ENCODE results near the gene MAP1LC3B2.

The MAP1LC3B2 gene

GRCh38 chr12:116598311-116599284 lies 39.4 kb downstream of the MAP1LC3B2 start:
- H3K4me1 ChIP-seq (ENCODE audit: insufficient read depth, low read length), result peaks cover 20% of the 10 kb centered on the region
- no peaks in the 10 kb centered on the region for H3K36me3 ChIP-seq (ENCODE audit: insufficient read depth, low read length)
- no peak overlapping the region for H3K27ac ChIP-seq (ENCODE audit: low read depth, low read length)
- no peaks in the 10 kb centered on the region for H3K27me3 ChIP-seq (ENCODE audit: insufficient read depth, low read length)
- H3K9me3 ChIP-seq (ENCODE audit: insufficient read depth, low read depth, low read length), result no peaks in the 10 kb centered on the region
- H3K4me3 ChIP-seq (ENCODE audit: low read length), result no peak overlapping the region
- WGBS, result 85% methylated on average over 22 of the region's 22 CpGs
- H3K9ac ChIP-seq (ENCODE audit: low read depth, low read length), result peak overlapping the region; percentile 61; the same call in 1 of the 2 replicates

GRCh38 chr12:116599285-116600136 lies 40.3 kb downstream of the MAP1LC3B2 start:
- H3K27ac ChIP-seq (ENCODE audit: low read depth, low read length), result no peak overlapping the region
- H3K4me1 ChIP-seq (ENCODE audit: insufficient read depth, low read length), result peaks cover 24% of the 10 kb centered on the region
- H3K4me3 ChIP-seq (ENCODE audit: low read length), result peak overlapping the region; percentile 43
- WGBS, result 39% methylated on average over 20 of the region's 30 CpGs
- H3K9me3 ChIP-seq (ENCODE audit: insufficient read depth, low read depth, low read length), result no peaks in the 10 kb centered on the region
- H3K9ac ChIP-seq (ENCODE audit: low read depth, low read length), result peak overlapping the region; percentile 61
- no peaks in the 10 kb centered on the region for H3K27me3 ChIP-seq (ENCODE audit: insufficient read depth, low read length)
- H3K36me3 ChIP-seq (ENCODE audit: insufficient read depth, low read length), result no peaks in the 10 kb centered on the region

- 93% methylated on average over 4 of the region's 5 CpGs for WGBS
- Histone ChIP-seq H3K9me3 (ENCODE audit: insufficient read depth, low read depth, low read length) (no peaks in the 10 kb centered on the region), H3K36me3 (ENCODE audit: insufficient read depth, low read length) (no peaks in the 10 kb centered on the region), H3K27ac (ENCODE audit: low read depth, low read length) (no peak overlapping the region), H3K27me3 (ENCODE audit: insufficient read depth, low read length) (no peaks in the 10 kb centered on the region), H3K4me3 (ENCODE audit: low read length) (no peak overlapping the region), H3K4me1 (ENCODE audit: insufficient read depth, low read length) (peaks cover 34% of the 10 kb centered on the region), H3K9ac (ENCODE audit: low read depth, low read length) (no peak overlapping the region)
Observed at GRCh38 chr12:116600959-116601918, 42.1 kb downstream of the MAP1LC3B2 start.

GRCh38 chr12:116601933-116602810 lies 43.0 kb downstream of the MAP1LC3B2 start:
- H3K4me1 ChIP-seq (ENCODE audit: insufficient read depth, low read length), result peaks cover 34% of the 10 kb centered on the region
- no peak overlapping the region for H3K4me3 ChIP-seq (ENCODE audit: low read length)
- 88% methylated on average over 7 of the region's 7 CpGs for WGBS
- H3K9me3 ChIP-seq (ENCODE audit: insufficient read depth, low read depth, low read length), result no peaks in the 10 kb centered on the region
- H3K27me3 ChIP-seq (ENCODE audit: insufficient read depth, low read length), result no peaks in the 10 kb centered on the region
- no peak overlapping the region for H3K9ac ChIP-seq (ENCODE audit: low read depth, low read length)
- H3K27ac ChIP-seq (ENCODE audit: low read depth, low read length), result no peak overlapping the region
- no peaks in the 10 kb centered on the region for H3K36me3 ChIP-seq (ENCODE audit: insufficient read depth, low read length)

- WGBS, result 80% methylated on average over 15 of the region's 15 CpGs
- Histone ChIP-seq H3K36me3 (ENCODE audit: insufficient read depth, low read length) (no peaks in the 10 kb centered on the region), H3K27ac (ENCODE audit: low read depth, low read length) (no peak overlapping the region), H3K27me3 (ENCODE audit: insufficient read depth, low read length) (no peaks in the 10 kb centered on the region), H3K4me1 (ENCODE audit: insufficient read depth, low read length) (peaks cover 26% of the 10 kb centered on the region), H3K9ac (ENCODE audit: low read depth, low read length) (no peak overlapping the region), H3K9me3 (ENCODE audit: insufficient read depth, low read depth, low read length) (no peaks in the 10 kb centered on the region), H3K4me3 (ENCODE audit: low read length) (no peak overlapping the region)
Observed at GRCh38 chr12:116603546-116604177, 44.5 kb downstream of the MAP1LC3B2 start.

GRCh38 chr12:116604178-116604895 lies 45.2 kb downstream of the MAP1LC3B2 start:
- WGBS, result 81% methylated on average over 10 of the region's 13 CpGs
- Histone ChIP-seq H3K36me3 (ENCODE audit: insufficient read depth, low read length) (no peaks in the 10 kb centered on the region), H3K27me3 (ENCODE audit: insufficient read depth, low read length) (no peaks in the 10 kb centered on the region), H3K4me3 (ENCODE audit: low read length) (no peak overlapping the region), H3K9ac (ENCODE audit: low read depth, low read length) (no peak overlapping the region), H3K27ac (ENCODE audit: low read depth, low read length) (no peak overlapping the region), H3K4me1 (ENCODE audit: insufficient read depth, low read length) (peaks cover 19% of the 10 kb centered on the region), H3K9me3 (ENCODE audit: insufficient read depth, low read depth, low read length) (no peaks in the 10 kb centered on the region)

GRCh38 chr12:116604951-116605641 lies 45.9 kb downstream of the MAP1LC3B2 start:
- Histone ChIP-seq H3K4me3 (ENCODE audit: low read length) (no peak overlapping the region), H3K9me3 (ENCODE audit: insufficient read depth, low read depth, low read length) (no peaks in the 10 kb centered on the region)
- 86% methylated on average over 22 of the region's 22 CpGs for WGBS

GRCh38 chr12:116606397-116606796 lies 47.2 kb downstream of the MAP1LC3B2 start:
- 93% methylated on average over 4 of the region's 4 CpGs for WGBS

More at GRCh38 chr12:116604951-116605641, 45.9 kb downstream of the MAP1LC3B2 start:
- Histone ChIP-seq H3K27ac (ENCODE audit: low read depth, low read length) (no peak overlapping the region), H3K27me3 (ENCODE audit: insufficient read depth, low read length) (no peaks in the 10 kb centered on the region), H3K4me1 (ENCODE audit: insufficient read depth, low read length) (peaks cover 23% of the 10 kb centered on the region), H3K9ac (ENCODE audit: low read depth, low read length) (no peak overlapping the region), H3K36me3 (ENCODE audit: insufficient read depth, low read length) (no peaks in the 10 kb centered on the region)

GRCh38 chr12:116607039-116607438 lies 47.9 kb downstream of the MAP1LC3B2 start:
- no peaks in the 10 kb centered on the region for H3K27me3 ChIP-seq (ENCODE audit: insufficient read depth, low read length)
- H3K9me3 ChIP-seq (ENCODE audit: insufficient read depth, low read depth, low read length), result no peaks in the 10 kb centered on the region
- 94% methylated on average over 6 of the region's 6 CpGs for WGBS
- H3K27ac ChIP-seq (ENCODE audit: low read depth, low read length), result no peak overlapping the region
- no peak overlapping the region for H3K4me3 ChIP-seq (ENCODE audit: low read length)
- H3K4me1 ChIP-seq (ENCODE audit: insufficient read depth, low read length), result peaks cover 23% of the 10 kb centered on the region
- no peak overlapping the region for H3K9ac ChIP-seq (ENCODE audit: low read depth, low read length)
- H3K36me3 ChIP-seq (ENCODE audit: insufficient read depth, low read length), result no peaks in the 10 kb centered on the region

More at GRCh38 chr12:116606397-116606796, 47.2 kb downstream of the MAP1LC3B2 start:
- Histone ChIP-seq H3K36me3 (ENCODE audit: insufficient read depth, low read length) (no peaks in the 10 kb centered on the region), H3K27ac (ENCODE audit: low read depth, low read length) (no peak overlapping the region), H3K27me3 (ENCODE audit: insufficient read depth, low read length) (no peaks in the 10 kb centered on the region), H3K4me1 (ENCODE audit: insufficient read depth, low read length) (peaks cover 23% of the 10 kb centered on the region), H3K4me3 (ENCODE audit: low read length) (no peak overlapping the region), H3K9me3 (ENCODE audit: insufficient read depth, low read depth, low read length) (no peaks in the 10 kb centered on the region), H3K9ac (ENCODE audit: low read depth, low read length) (no peak overlapping the region)
